Skeletal muscle tissue (tissue), 4 donors: ENCODE data around the gene SF3B4. TPM values are rescaled to one million over a fixed set of nuclear protein-coding genes. Genes with fewer than 3 reads are reported as not detected.

Source experiments
- H3K27ac ChIP-seq: one replicate; pipeline ENCODE4 v1.7.0; 2013; ENCODE audit warnings: mild to moderate bottlenecking, low read depth, low read length, inconsistent platforms
- H3K27me3 ChIP-seq, 3 donors: one replicate each; pipeline ENCODE4 v1.7.0; 2013; ENCODE audit warnings: low read length in 3 of 3; ENCODE audit not compliant: control insufficient read depth in 3 of 3, insufficient read depth in 3 of 3
- H3K36me3 ChIP-seq, 3 donors: one replicate each; pipeline ENCODE4 v1.7.0; 2013; ENCODE audit warnings: low read length in 3 of 3; ENCODE audit not compliant: control insufficient read depth in 3 of 3, insufficient read depth in 3 of 3
- H3K4me1 ChIP-seq, 3 donors: one replicate each; pipeline ENCODE4 v1.7.0; 2013; ENCODE audit warnings: low read length in 3 of 3, mild to moderate bottlenecking in 3 of 3; ENCODE audit not compliant: control insufficient read depth in 3 of 3, insufficient read depth in 3 of 3
- H3K4me3 ChIP-seq, 3 donors: one replicate each; pipeline ENCODE4 v1.7.0; 2013; ENCODE audit warnings: low read length in 3 of 3
- H3K9ac ChIP-seq, 3 donors: one replicate each; pipeline ENCODE4 v1.7.0; 2013; ENCODE audit warnings: low read length in 3 of 3, mild to moderate bottlenecking in 3 of 3, moderate library complexity in 2 of 3, low read depth in 1 of 3
- H3K9me3 ChIP-seq, 3 donors: one replicate each; pipeline ENCODE4 v1.7.0; 2013; ENCODE audit warnings: low read length in 3 of 3; ENCODE audit not compliant: control insufficient read depth in 3 of 3
- total RNA-seq: library from RNA; depleted of rRNA; stranded (reverse); fragments of >200 nt; gene quantifications from one replicate; pipeline ENCODE4 v1.2.3, GENCODE V29; 2014
- donor health status: Osteomylitis.

Gene SF3B4
- total RNA-seq, 1 donor from 2014 or later = 8.4 TPM

GRCh38 chr1:149883598-149884247, 43.9 kb downstream of the SF3B4 start:
- Histone ChIP-seq H3K27ac (no peak overlapping the region), H3K9me3 (no peaks in the 10 kb centered on the region), H3K36me3 (no peaks in the 10 kb centered on the region), H3K4me3 (peak overlapping the region in 1 of 3 donors; percentile 14), H3K9ac (no peak overlapping the region), H3K27me3 (no peaks in the 10 kb centered on the region), H3K4me1 (peaks cover 21 to 24% (median 23%) of the 10 kb centered on the region in 3 donors)

GRCh38 chr1:149881876-149882275, 45.7 kb downstream of the SF3B4 start:
- Histone ChIP-seq H3K9ac (no peak overlapping the region), H3K4me3 (no peak overlapping the region), H3K36me3 (no peaks in the 10 kb centered on the region), H3K4me1 (peaks cover 26 to 30% (median 30%) of the 10 kb centered on the region in 3 donors), H3K27me3 (no peaks in the 10 kb centered on the region), H3K9me3 (no peaks in the 10 kb centered on the region), H3K27ac (no peak overlapping the region)

GRCh38 chr1:149879556-149879955, 48.0 kb downstream of the SF3B4 start:
- no peak overlapping the region for H3K27ac ChIP-seq
- no peaks in the 10 kb centered on the region for H3K36me3 ChIP-seq
- H3K4me1 ChIP-seq = peaks cover 18 to 22% (median 21%) of the 10 kb centered on the region in 3 donors
- H3K27me3 ChIP-seq = no peaks in the 10 kb centered on the region
- no peak overlapping the region for H3K9ac ChIP-seq
- no peaks in the 10 kb centered on the region for H3K9me3 ChIP-seq
- no peak overlapping the region for H3K4me3 ChIP-seq

- no peaks in the 10 kb centered on the region for H3K9me3 ChIP-seq
- H3K9ac ChIP-seq = no peak overlapping the region
- no peaks in the 10 kb centered on the region for H3K36me3 ChIP-seq
- H3K27ac ChIP-seq = no peak overlapping the region
- H3K4me3 ChIP-seq = no peak overlapping the region
- H3K4me1 ChIP-seq = peaks cover 7 to 11% (median 11%) of the 10 kb centered on the region in 3 donors
- H3K27me3 ChIP-seq = no peaks in the 10 kb centered on the region
Measured at GRCh38 chr1:149877211-149877946, 50.2 kb downstream of the SF3B4 start.

Other genes with a start within 250 kb of the SF3B4 start
- 5.2 TPM for gene FCGR1A, start 145.1 kb downstream of the SF3B4 start, total RNA-seq
- gene BOLA1, start 28.2 kb downstream of the SF3B4 start, total RNA-seq = 6.3 TPM
- gene SV2A, start 10.0 kb downstream of the SF3B4 start, total RNA-seq = 2.1 TPM
- 6.8 TPM for gene MTMR11, start 9.1 kb upstream of the SF3B4 start, total RNA-seq
- gene OTUD7B, start 82.9 kb upstream of the SF3B4 start, total RNA-seq = 15.7 TPM
- 41.2 TPM for gene VPS45, start 140.0 kb upstream of the SF3B4 start, total RNA-seq
- gene PLEKHO1, start 222.1 kb upstream of the SF3B4 start, total RNA-seq = 70.5 TPM